Subcutaneous abdominal adipose tissue (tissue), 5 donors: ENCODE measurements around the gene COX6A1.

Experiments used
- H3K27ac ChIP-seq: one replicate; pipeline ENCODE4 v1.7.0; 2013; ENCODE audit warnings: low read depth, mild to moderate bottlenecking, inconsistent platforms, low read length, moderate library complexity
- H3K27me3 ChIP-seq, 5 donors: one replicate each; pipeline ENCODE4 v1.7.0; 2013; ENCODE audit warnings: low read length in 5 of 5, inconsistent platforms in 1 of 5; ENCODE audit not compliant: control insufficient read depth in 5 of 5, insufficient read depth in 4 of 5
- H3K36me3 ChIP-seq, 5 donors: one replicate each; pipeline ENCODE4 v1.7.0; 2013; ENCODE audit warnings: low read length in 5 of 5; ENCODE audit not compliant: control insufficient read depth in 5 of 5, insufficient read depth in 5 of 5
- H3K4me1 ChIP-seq, 5 donors: one replicate each; pipeline ENCODE4 v1.7.0; 2013; ENCODE audit warnings: low read length in 5 of 5, mild to moderate bottlenecking in 3 of 5, moderate library complexity in 1 of 5; ENCODE audit not compliant: control insufficient read depth in 5 of 5, insufficient read depth in 5 of 5
- H3K4me3 ChIP-seq, 5 donors: one replicate each; pipeline ENCODE4 v1.7.0; 2013; ENCODE audit warnings: low read length in 5 of 5, low read depth in 1 of 5
- H3K9ac ChIP-seq, 5 donors: one replicate each; pipeline ENCODE4 v1.7.0; 2013; ENCODE audit warnings: low read length in 5 of 5, mild to moderate bottlenecking in 4 of 5, moderate library complexity in 3 of 5
- H3K9me3 ChIP-seq, 5 donors: one replicate each; pipeline ENCODE4 v1.7.0; 2013; ENCODE audit warnings: low read length in 5 of 5; ENCODE audit not compliant: control insufficient read depth in 5 of 5
- donor health status: healthy.
- donor health status: healthy.
- donor health status: healthy.
- donor health status: healthy.
- donor health status: healthy.

Gene COX6A1

DNA sequence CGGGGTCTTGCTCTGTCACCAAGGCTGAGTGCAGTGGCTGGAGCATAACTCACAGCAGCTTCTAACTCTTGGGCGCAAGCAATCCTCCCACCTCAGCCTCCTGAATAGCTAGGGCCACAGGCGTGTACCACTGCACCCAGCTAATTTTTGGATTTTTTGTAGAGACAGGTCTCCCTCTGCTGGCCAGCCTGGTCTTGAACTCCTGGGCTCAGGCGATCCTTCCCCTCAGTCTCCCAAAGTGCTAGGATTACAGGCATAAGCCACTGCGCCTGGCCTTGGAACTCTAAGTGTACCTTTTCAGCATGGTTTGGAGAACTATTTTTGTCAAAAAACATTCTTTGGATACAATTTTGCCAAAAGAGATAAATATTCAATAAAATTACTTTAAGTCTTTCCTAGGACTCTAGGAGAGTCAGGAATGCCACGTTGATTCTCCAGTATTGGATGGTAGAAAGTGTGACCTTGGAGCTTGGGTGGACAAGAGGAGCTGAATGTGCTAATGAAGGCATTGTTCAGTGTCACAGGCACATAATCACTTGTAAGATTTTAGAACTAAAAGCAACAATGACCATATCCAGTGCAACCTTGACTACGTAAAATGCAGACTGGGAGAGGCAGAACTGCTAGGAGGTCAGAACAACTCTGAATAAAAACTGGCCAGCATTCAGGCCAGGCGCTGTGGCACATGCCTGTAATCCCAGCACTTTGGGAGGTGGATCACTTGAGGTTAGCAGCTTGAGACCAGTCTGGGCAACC, 28.8 kb downstream of the COX6A1 start:
- Histone ChIP-seq H3K9me3 (no peaks in the 10 kb centered on the region), H3K4me1 (peaks cover 6 to 34% (median 25%) of the 10 kb centered on the region in 5 donors), H3K9ac (peak overlapping the region in 1 of 5 donors; percentile 25), H3K27ac (no peak overlapping the region), H3K36me3 (peaks cover 26 to 48% (median 42%) of the 10 kb centered on the region in 5 donors), H3K4me3 (no peak overlapping the region), H3K27me3 (no peaks in the 10 kb centered on the region)

DNA sequence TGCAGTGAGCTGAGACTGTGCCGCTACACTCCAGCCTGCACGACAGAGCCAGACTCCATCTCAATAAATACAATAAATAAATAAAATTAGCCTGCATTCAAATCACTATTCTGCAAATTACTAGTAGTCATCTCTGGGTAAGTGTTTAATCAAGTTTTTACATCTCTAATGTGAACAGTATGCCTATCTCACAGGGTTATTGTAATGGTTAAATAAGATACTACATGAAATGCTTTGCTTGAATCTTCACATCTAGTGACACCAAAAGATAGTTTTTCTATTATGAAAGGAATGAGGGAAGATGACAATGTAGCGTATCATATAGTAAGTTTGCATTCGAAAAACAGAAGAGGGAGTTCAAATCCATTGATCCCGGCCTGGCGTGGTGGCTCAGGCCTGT, 29.5 kb downstream of the COX6A1 start:
- no peaks in the 10 kb centered on the region for H3K9me3 ChIP-seq
- H3K9ac ChIP-seq: no peak overlapping the region
- H3K36me3 ChIP-seq: peaks cover 22 to 41% (median 36%) of the 10 kb centered on the region in 5 donors
- no peaks in the 10 kb centered on the region for H3K27me3 ChIP-seq
- H3K27ac ChIP-seq: no peak overlapping the region
- peaks cover 6 to 34% (median 25%) of the 10 kb centered on the region in 5 donors for H3K4me1 ChIP-seq
- H3K4me3 ChIP-seq: no peak overlapping the region

DNA sequence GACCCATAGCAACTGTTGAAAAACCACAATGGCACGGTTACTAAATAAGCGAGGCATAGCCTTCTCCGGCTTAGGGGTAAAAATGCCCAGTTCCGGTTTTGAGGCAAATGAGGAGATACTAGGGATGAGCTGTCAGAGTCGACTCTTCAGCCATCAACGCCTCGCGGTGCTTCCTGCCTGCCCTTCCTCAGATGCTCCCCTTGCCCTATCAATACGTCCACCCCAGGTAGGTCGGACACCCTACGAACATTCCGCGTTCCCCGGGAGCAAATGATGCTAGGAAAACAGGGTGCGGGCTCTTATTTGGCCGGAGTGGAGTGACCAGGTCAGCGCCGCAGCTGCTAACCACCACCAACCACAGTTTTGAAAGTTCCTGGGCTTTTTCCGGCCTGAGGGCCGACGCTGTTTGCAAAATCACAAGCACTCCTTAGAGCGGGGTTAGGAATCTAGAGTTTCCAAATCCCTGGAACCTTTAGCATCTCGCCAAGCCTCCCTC, 30.5 kb downstream of the COX6A1 start:
- no peaks in the 10 kb centered on the region for H3K27me3 ChIP-seq
- H3K4me3 ChIP-seq: peak overlapping the region; percentile 79 to 88 (median 86)
- H3K9me3 ChIP-seq: no peaks in the 10 kb centered on the region
- H3K4me1 ChIP-seq: peaks cover 6 to 34% (median 25%) of the 10 kb centered on the region in 5 donors
- H3K9ac ChIP-seq: peak overlapping the region; percentile 75 to 92 (median 87)
- H3K27ac ChIP-seq: peak overlapping the region; percentile 76
- H3K36me3 ChIP-seq: peaks cover 16 to 32% (median 26%) of the 10 kb centered on the region in 5 donors

DNA sequence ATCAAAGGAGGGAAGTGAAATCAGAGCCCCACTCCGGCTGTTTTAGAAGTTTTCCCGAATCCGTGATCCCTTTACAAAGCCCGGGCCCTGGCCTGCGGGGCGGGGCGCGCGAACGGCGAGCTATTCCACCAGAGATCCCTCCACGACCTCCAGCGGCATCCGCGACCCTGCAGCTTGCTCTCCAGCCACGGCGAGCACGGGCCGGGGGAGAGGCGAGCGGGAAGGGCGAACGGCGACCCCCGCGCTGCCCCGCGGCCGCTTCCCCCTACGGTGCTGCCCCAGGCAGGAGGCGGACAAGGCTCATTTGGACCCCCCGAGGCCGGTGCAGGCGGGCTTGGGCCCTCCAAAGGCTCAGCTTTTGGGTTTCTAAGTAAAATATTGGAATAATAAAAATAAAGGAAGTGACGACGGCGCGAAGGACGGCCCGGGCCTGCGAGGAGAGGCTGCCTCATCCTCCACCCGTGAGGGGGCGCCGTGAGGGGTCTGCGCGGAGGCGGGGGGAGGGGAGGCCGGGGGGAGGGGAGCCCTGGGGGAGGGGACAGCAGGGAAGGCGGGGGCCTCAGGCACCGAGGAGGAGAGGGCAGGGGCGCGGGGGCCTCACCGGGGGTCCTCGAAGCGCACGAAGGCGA, 31.0 kb downstream of the COX6A1 start:
- H3K27me3 ChIP-seq: no peaks in the 10 kb centered on the region
- H3K27ac ChIP-seq: peak overlapping the region; percentile 76
- peaks cover 6 to 34% (median 25%) of the 10 kb centered on the region in 5 donors for H3K4me1 ChIP-seq
- peak overlapping the region; percentile 75 to 92 (median 87) for H3K9ac ChIP-seq
- H3K9me3 ChIP-seq: no peaks in the 10 kb centered on the region
- H3K36me3 ChIP-seq: peaks cover 12 to 27% (median 21%) of the 10 kb centered on the region in 5 donors
- H3K4me3 ChIP-seq: peak overlapping the region; percentile 79 to 88 (median 86)

DNA sequence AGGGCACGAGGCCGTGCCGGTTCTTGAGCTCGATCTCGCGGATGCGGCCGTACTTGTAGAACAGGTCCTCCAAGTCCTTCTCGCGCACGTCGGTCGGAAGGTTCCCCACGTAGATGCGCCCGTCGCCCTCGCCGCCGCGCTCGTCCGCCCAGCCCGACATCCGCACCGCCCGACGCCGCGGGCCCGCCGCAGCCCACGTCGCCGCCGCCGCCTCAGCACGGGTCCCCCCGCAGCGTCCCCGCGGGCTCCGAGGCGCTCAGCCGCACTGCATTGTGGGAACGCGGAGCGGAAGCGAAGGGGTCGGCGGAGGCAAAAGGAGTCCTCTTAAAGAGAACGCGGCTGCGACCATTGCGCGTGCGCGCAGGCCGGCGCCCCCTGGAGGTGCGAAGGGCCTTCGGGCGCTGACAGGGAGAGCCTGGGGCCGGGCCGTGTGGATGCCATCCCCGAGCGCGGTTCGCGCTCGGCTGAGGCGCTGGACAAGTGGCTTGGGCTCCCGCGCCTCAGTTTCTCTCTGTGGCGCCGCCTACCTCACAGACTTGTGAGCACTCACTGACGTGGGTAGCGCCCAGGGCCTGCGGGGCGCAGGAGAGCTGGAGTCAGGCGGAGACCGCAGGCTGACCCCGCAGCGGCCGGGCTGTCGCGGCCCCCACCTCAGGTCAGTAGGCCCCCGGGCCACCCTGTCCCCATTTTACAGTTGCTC, 31.7 kb downstream of the COX6A1 start, which contains the start of gene SRSF9:
Gene SRSF9, minus strand, starts transcription at position 299 of the 700 bp plus-strand sequence. Its CDS starts 139 bp downstream, at position 160.
- peak within 1 kb of the TSS; percentile 79 to 88 (median 86) for H3K4me3 ChIP-seq
- H3K27me3 ChIP-seq: no peaks in the 10 kb centered on the region
- peak within 1 kb of the TSS; percentile 76 for H3K27ac ChIP-seq
- peak within 1 kb of the TSS; percentile 81 to 95 (median 91) for H3K9ac ChIP-seq
- peaks cover 6 to 20% (median 14%) of the 10 kb centered on the region in 5 donors for H3K36me3 ChIP-seq
- no peaks in the 10 kb centered on the region for H3K9me3 ChIP-seq
- peaks cover 6 to 34% (median 25%) of the 10 kb centered on the region in 5 donors for H3K4me1 ChIP-seq

DNA sequence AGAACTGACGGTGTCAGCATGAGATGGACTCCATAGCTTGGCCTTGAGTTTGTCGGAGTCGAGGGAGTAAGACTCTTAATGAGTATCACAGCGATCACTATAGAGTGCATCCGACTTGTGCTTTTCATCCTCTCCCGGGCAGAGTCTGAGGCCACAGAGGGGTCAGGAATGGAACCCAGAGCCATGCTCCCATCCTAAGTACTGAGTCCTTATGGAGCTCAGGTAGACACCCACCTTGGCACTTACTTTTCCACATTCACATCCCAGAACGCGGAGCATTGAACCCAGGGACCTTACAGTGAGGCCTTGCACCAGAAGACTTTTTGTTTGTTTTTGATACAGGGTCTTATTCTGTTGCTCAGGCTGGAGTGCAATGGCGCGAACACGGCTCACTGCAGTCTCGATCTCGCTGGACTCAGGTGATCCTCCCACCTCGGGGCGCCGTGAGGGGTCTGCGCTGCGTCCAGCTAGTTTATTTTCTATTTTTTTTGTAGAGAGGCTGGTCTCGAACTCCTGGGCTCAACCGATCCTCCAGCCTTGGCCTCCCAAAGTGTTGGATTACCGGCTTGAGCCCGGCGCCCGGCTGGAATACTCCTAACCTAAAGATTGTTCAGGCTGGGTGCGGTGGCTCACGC, 32.4 kb downstream of the COX6A1 start:
- Histone ChIP-seq H3K9me3 (no peaks in the 10 kb centered on the region), H3K36me3 (peaks cover under 1 to 13% (median 8%) of the 10 kb centered on the region in 5 donors), H3K4me3 (peak overlapping the region; percentile 79 to 87 (median 84)), H3K27ac (peak overlapping the region; percentile 30), H3K4me1 (peaks cover 6 to 34% (median 25%) of the 10 kb centered on the region in 5 donors), H3K9ac (peak overlapping the region; percentile 81 to 95 (median 91)), H3K27me3 (no peaks in the 10 kb centered on the region)

DNA sequence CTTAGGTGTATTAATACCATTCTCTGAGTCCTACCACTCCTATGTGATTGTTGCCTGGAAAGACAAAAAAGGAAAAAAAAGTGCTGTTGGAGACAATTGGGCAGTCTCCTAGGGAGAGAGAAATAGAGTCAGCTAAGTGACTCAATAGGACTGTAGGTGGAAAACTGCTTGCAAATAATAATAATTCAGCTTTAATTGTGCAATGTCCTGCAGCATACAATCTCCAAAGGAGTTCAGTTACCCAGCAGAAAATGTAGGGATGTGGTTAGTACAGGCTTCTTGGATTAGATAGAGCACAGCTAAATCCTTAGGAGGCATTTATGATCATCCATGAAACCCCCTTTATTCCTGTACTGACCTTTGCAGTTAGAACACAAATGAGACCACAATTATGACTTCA, 34.6 kb downstream of the COX6A1 start:
- H3K4me1 ChIP-seq: peaks cover 6 to 24% (median 21%) of the 10 kb centered on the region in 5 donors
- H3K27ac ChIP-seq: no peak overlapping the region

DNA sequence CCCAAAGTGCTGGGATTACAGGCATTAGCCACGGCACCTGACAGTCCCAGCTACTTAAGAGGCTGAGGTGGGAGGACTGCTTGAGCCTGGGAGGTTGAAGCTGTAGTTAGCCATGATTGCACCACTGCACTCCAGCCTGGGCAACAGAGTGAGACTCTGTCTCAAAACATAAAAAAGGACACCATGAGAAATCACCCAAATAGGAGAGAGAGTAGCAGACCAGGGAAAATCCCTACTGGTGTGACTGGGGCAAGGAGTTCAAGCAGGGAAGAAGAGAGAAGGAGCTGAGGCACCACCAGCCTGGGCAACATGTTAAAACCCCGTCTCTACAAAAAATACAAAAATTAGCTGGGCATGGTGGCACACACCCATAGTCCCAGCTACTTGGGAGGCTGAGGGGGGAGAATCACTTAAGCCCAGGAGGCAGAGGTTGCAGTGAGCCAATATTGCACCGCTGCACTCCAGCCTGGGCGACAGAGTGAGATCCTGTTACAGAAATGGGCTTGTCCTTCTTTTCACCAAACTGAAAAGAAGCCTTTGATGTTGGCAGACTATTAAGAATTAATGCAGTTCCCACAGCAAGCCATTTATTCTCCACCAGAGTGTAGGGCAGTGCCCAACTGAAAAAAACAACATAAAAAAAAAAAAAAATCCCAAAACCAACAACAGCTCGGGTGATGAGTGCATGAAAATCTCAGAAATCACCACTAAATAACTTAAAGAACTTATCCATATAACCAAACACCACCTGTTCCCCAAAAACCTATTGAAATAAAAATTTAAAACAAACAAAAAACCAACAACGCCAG, 36.1 kb downstream of the COX6A1 start:
- Histone ChIP-seq H3K27ac (no peak overlapping the region), H3K36me3 (no peaks in the 10 kb centered on the region), H3K9ac (no peak overlapping the region), H3K4me3 (no peak overlapping the region), H3K27me3 (no peaks in the 10 kb centered on the region), H3K4me1 (peaks cover 3 to 10% (median 9%) of the 10 kb centered on the region in 5 donors), H3K9me3 (no peaks in the 10 kb centered on the region)

More for the DNA sequence above, 34.6 kb downstream of the COX6A1 start:
- H3K4me3 ChIP-seq: no peak overlapping the region
- H3K9ac ChIP-seq: no peak overlapping the region
- no peaks in the 10 kb centered on the region for H3K27me3 ChIP-seq
- H3K9me3 ChIP-seq: no peaks in the 10 kb centered on the region
- H3K36me3 ChIP-seq: no peaks in the 10 kb centered on the region

DNA sequence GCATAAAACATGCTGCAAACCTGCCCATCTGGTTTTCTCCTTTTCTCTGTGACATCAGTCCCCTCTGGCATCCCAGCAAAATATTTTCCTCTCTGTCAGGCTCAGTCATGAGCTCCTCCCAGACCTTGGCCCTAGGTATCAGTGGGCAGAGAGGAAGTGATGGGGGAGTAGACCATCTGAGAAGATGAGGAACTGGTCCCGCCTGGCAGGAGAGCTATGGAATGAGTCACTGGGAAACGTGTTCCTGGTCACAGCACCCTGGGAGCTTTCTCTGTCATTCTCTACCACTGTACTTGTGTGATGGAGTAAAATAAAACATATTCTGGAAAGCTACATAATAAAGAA, 36.7 kb downstream of the COX6A1 start:
- H3K4me1 ChIP-seq: peaks cover 3 to 10% (median 9%) of the 10 kb centered on the region in 5 donors
- no peak overlapping the region for H3K9ac ChIP-seq
- H3K4me3 ChIP-seq: no peak overlapping the region
- no peaks in the 10 kb centered on the region for H3K36me3 ChIP-seq
- no peaks in the 10 kb centered on the region for H3K9me3 ChIP-seq
- H3K27me3 ChIP-seq: no peaks in the 10 kb centered on the region
- H3K27ac ChIP-seq: no peak overlapping the region
